HepG2 (cell line): ENCODE results near the gene SLC4A5. TPM values are rescaled to one million over a fixed set of nuclear protein-coding genes. Genes with fewer than 3 reads are reported as not detected.

ENCODE experiments used
- ATAC-seq: fragments of 200-7000 bp; cut with Tn5 transposase; 3 replicates; pipeline ENCODE4 v1.9.1; 2020; ENCODE audit warnings: mild to moderate bottlenecking, moderate library complexity
- BruUV-seq: library from RNA; stranded (reverse); fragments of 400-500 nt; replicated peaks from 2 replicates; lab custom pipeline; 2021; lab: Mats Ljungman, UMichigan
- CTCF ChIA-PET: fragments of 300-600 bp; formaldehyde crosslinking; extraction: SDS; loops from one replicate; lab custom pipeline; 2021; ENCODE audit warnings: low total read pairs, inconsistent platforms, low intra/inter-chr PET ratio; lab: Yijun Ruan, JAX
- POLR2A ChIA-PET: fragments of 350-600 bp; sonication (Branson Sonifier 250); formaldehyde crosslinking; loops from one replicate; lab custom pipeline; 2020; ENCODE audit warnings: antibody characterized with exemption, inconsistent platforms; lab: Yijun Ruan, JAX
- DNase-seq: peaks from one replicate; pipeline ENCODE4 v3.0.0-alpha.2; 2015; ENCODE audit warnings: low spot score
- FAIRE-seq: peaks from 3 replicates; lab custom pipeline; 2011; peaks lifted over from hg19 to GRCh38; lab: Jason Lieb, UNC
- H2AFZ ChIP-seq: one replicate; pipeline ENCODE4 v1.6.1; 2011; ENCODE audit warnings: low read length, inconsistent platforms
- H3K27ac ChIP-seq: fragments of 300-600 bp; 3 replicates; pipeline ENCODE4 v1.8.0; 2011; ENCODE audit warnings: mixed run types, mild to moderate bottlenecking, mixed read lengths, low read length, inconsistent platforms; ENCODE audit not compliant: insufficient read depth; ENCODE audit errors: extremely low read length
- H3K27me3 ChIP-seq, 2 experiments: fragments of 200-600 bp in 1 of 2; 2 replicates in 1 of 2; 3 replicates in 1 of 2; pipeline versions ENCODE4 v1.6.0 to v1.8.0; 2011; ENCODE audit warnings: low read length in 2 of 2, mild to moderate bottlenecking in 2 of 2, moderate library complexity in 2 of 2, inconsistent platforms in 1 of 2; ENCODE audit not compliant: insufficient read depth in 2 of 2, control insufficient read depth in 1 of 2
- H3K36me3 ChIP-seq, 2 experiments: fragments of 200-600 bp in 1 of 2; replicated peaks in 1 of 2; 2 replicates in 1 of 2; 3 replicates in 1 of 2; pipeline versions ENCODE4 v1.5.1 to v1.8.0; 2011; ENCODE audit warnings: low read length in 2 of 2, inconsistent platforms in 1 of 2; ENCODE audit not compliant: insufficient read depth in 2 of 2, control insufficient read depth in 1 of 2
- H3K4me1 ChIP-seq: 2 replicates; pipeline ENCODE4 v1.5.1; 2012; ENCODE audit warnings: low read length, inconsistent platforms; ENCODE audit not compliant: insufficient read depth
- H3K4me2 ChIP-seq: 2 replicates; pipeline ENCODE4 v1.6.0; 2011; ENCODE audit warnings: low read depth, low read length, inconsistent platforms
- H3K4me3 ChIP-seq, 3 experiments: fragments of 200-600 bp in 1 of 3; sonication (generic), shearing (Covaris generic) in 1 of 3; replicated peaks in 1 of 3; 2 replicates each; pipeline ENCODE4 v1.5.1; 2011 to 2016; ENCODE audit warnings: low read length in 3 of 3, inconsistent platforms in 2 of 3, low read depth in 2 of 3, mild to moderate bottlenecking in 2 of 3, control low read depth in 1 of 3, mixed read lengths in 1 of 3; ENCODE audit not compliant: insufficient read depth in 1 of 3
- H3K79me2 ChIP-seq: one replicate; pipeline ENCODE4 v1.6.1; 2011; ENCODE audit warnings: low read length, inconsistent platforms; ENCODE audit not compliant: insufficient read depth
- H3K9ac ChIP-seq: 2 replicates; pipeline ENCODE4 v1.6.0; 2011; ENCODE audit warnings: mild to moderate bottlenecking, low read depth, low read length, inconsistent platforms; ENCODE audit not compliant: insufficient read depth
- H3K9me3 ChIP-seq: 2 replicates; pipeline ENCODE4 v1.5.1; 2012; ENCODE audit warnings: mild to moderate bottlenecking, low read length
- H4K20me1 ChIP-seq: 2 replicates; pipeline ENCODE4 v1.6.0; 2011; ENCODE audit warnings: inconsistent platforms, mild to moderate bottlenecking, low read length, moderate library complexity; ENCODE audit not compliant: insufficient read depth
- ESRRA ChIP-seq: sonication (generic); formaldehyde crosslinking; IDR thresholded peaks from 2 replicates; pipeline ENCODE4 v1.5.1; 2020; ENCODE audit warnings: mild to moderate bottlenecking, low read depth, missing genetic modification reagents
- FOXP4 ChIP-seq: sonication (generic); formaldehyde crosslinking; IDR thresholded peaks from 2 replicates; pipeline ENCODE4 v1.4.0; 2020; ENCODE audit warnings: missing genetic modification reagents
- MEIS1 ChIP-seq: sonication (generic); formaldehyde crosslinking; IDR thresholded peaks from 2 replicates; pipeline ENCODE4 v1.9.0; 2021; ENCODE audit warnings: mild to moderate bottlenecking, missing genetic modification reagents, moderate library complexity, borderline replicate concordance
- NFAT5 ChIP-seq: sonication (generic); formaldehyde crosslinking; IDR thresholded peaks from 2 replicates; pipeline ENCODE4 v1.4.0; 2020; ENCODE audit warnings: missing genetic modification reagents
- REPIN1 ChIP-seq: sonication (generic); formaldehyde crosslinking; IDR thresholded peaks from 2 replicates; pipeline ENCODE4 v1.8.0; 2022; ENCODE audit warnings: missing genetic modification reagents, low read depth, mild to moderate bottlenecking, borderline replicate concordance
- SMC3 ChIP-seq: IDR thresholded peaks from 2 replicates; pipeline ENCODE4 v1.6.1; 2011; ENCODE audit warnings: low read length, improper control_type of control experiment
- SOX13 ChIP-seq, 3 experiments: fragments of 450-650 bp in 1 of 3; sonication (generic) in 1 of 3; formaldehyde crosslinking in 1 of 3; IDR thresholded peaks in 2 of 3; conservative IDR thresholded peaks in 1 of 3; 2 replicates each; pipeline versions ENCODE4 v1.5.0 to v1.6.1; 2016 to 2020; ENCODE audit warnings: antibody characterized with exemption in 1 of 3, mild to moderate bottlenecking in 1 of 3, missing compliant biosample characterization in 1 of 3, missing genetic modification reagents in 1 of 3, moderate library complexity in 1 of 3
- SOX5 ChIP-seq: IDR thresholded peaks from 2 replicates; pipeline ENCODE4 v1.6.1; 2016; ENCODE audit warnings: borderline replicate concordance
- STAT6 ChIP-seq: sonication (generic); formaldehyde crosslinking; IDR thresholded peaks from 2 replicates; pipeline ENCODE4 v1.4.0; 2020; ENCODE audit warnings: missing genetic modification reagents, mild to moderate bottlenecking, borderline replicate concordance
- THAP8 ChIP-seq: sonication (generic); formaldehyde crosslinking; IDR thresholded peaks from 2 replicates; pipeline ENCODE4 v1.5.1; 2020; ENCODE audit warnings: missing genetic modification reagents, mild to moderate bottlenecking, borderline replicate concordance
- ZFP36L1 ChIP-seq: sonication (generic); formaldehyde crosslinking; IDR thresholded peaks from 2 replicates; pipeline ENCODE4 v1.8.0; 2022; ENCODE audit warnings: mild to moderate bottlenecking, missing genetic modification reagents, moderate library complexity
- ZNF570 ChIP-seq: sonication (generic); formaldehyde crosslinking; IDR thresholded peaks from 2 replicates; pipeline ENCODE4 v1.4.0; 2020; ENCODE audit warnings: mild to moderate bottlenecking, missing genetic modification reagents, borderline replicate concordance
- WGBS: methylation state at CpG from one replicate; pipeline ENCODE4 v1.1.6; 2017; ENCODE audit warnings: low lambda C conversion rate; 5-methylcytosine and 5-hydroxymethylcytosine counted together
- in situ Hi-C: cut with HindIII; loops from 2 replicates; pipeline ENCODE4 v1.10.0; 2017; ENCODE audit warnings: low pct_unique_long_range_greater_than_20kb; ENCODE audit not compliant: extremely low pct_ligation_motif_present
- intact Hi-C: fragments of 100-400 bp; cut with micrococcal nuclease; formaldehyde crosslinking; loops from one replicate; pipeline ENCODE4 v1.10.0; 2022; ENCODE audit not compliant: unreplicated experiment
- polyA plus RNA-seq, 8 experiments: library from polyadenylated mRNA; depleted of rRNA in 3 of 8; stranded (reverse) in 7 of 8; unstranded in 1 of 8; fragments of >200 nt; fragmentation: Illumina TruSeq in 4 of 8; extraction: Trizol in 4 of 8; gene quantifications; 2 replicates each; pipeline versions ENCODE4 v1.2.1 to v1.2.3, GENCODE V29; 2011 to 2016; ENCODE audit warnings: low read depth in 4 of 8, missing spikeins in 1 of 8, mixed read lengths in 1 of 8; ENCODE audit not compliant: insufficient read depth in 1 of 8
- total RNA-seq, 5 experiments: library from RNA; depleted of rRNA; stranded (reverse); fragments of >200 nt; fragmentation: Illumina TruSeq; extraction: Trizol; gene quantifications; 2 replicates each; pipeline ENCODE4 v1.2.3, GENCODE V29; 2016; ENCODE audit warnings: low read depth in 1 of 5

Gene SLC4A5
- total and polyA plus RNA-seq, 2 of the 13 experiments (the other 11 are each of a cell fraction or from before 2014, with no cell fraction given), result 0.50 TPM; not detected in 1

GRCh38 chr2:74246496-74247195 is 96.6 kb downstream of the SLC4A5 start:
- no peak for ATAC-seq
- POLR2A ChIA-PET, result no interaction called here
- Histone ChIP-seq H4K20me1 (no peaks in the 10 kb centered on the region), H3K27ac (no peak overlapping the region), H3K4me3 (no peak overlapping the region), H3K4me1 (no peaks in the 10 kb centered on the region), H3K27me3 (peaks cover 1 to 17% of the 10 kb centered on the region in 2 experiments; a peak in 2 of 5 replicates), H2AFZ (no peak overlapping the region), H3K36me3 (no peaks in the 10 kb centered on the region), H3K9me3 (no peaks in the 10 kb centered on the region), H3K79me2 (no peaks in the 10 kb centered on the region), H3K9ac (no peak overlapping the region), H3K4me2 (no peak overlapping the region)
- FAIRE-seq, result no peak
- in situ Hi-C loops (no loop called here), intact Hi-C loops (no loop called here)
- 44% methylated on average over 14 of the region's 14 CpGs for WGBS
- CTCF ChIA-PET, result no interaction called here
- BruUV-seq, result no TSS peak
- no peak for DNase-seq
- TF ChIP-seq THAP8 (CRISPR knock-in tag) (no peak), MEIS1 (CRISPR knock-in tag) (no peak), SMC3 (no peak), FOXP4 (CRISPR knock-in tag) (no peak), ESRRA (CRISPR knock-in tag) (no peak), ZFP36L1 (CRISPR knock-in tag) (no peak), ZNF570 (CRISPR knock-in tag) (no peak), NFAT5 (CRISPR knock-in tag) (no peak), SOX5 (CRISPR knock-in tag) (no peak), STAT6 (no peak), SOX13 (IDR thresholded peaks at IDR 0.05) (no peak), SOX13 (CRISPR knock-in tag; conservative IDR thresholded peaks at IDR 0.05 in 1 of 2, IDR thresholded peaks at IDR 0.05 in 1 of 2) (no peak), REPIN1 (no peak)
